ENCODE data around the gene MAPKBP1. TPM values are rescaled to one million over a fixed set of nuclear protein-coding genes. Genes with fewer than 3 reads are reported as not detected.

The MAPKBP1 gene
- total RNA-seq, 1 donor from 2014 or later = 18.9 TPM

- DNase-seq (ENCODE audit: low read depth) = no peak
Observed at GRCh38 chr15:41825572-41826535, 51.6 kb downstream of the MAPKBP1 start.

GRCh38 chr15:41827290-41827879 is 53.1 kb downstream of the MAPKBP1 start:
- DNase-seq (ENCODE audit: low read depth) = no peak

- DNase-seq (ENCODE audit: low read depth) = peak; percentile 50
Observed at GRCh38 chr15:41827880-41828806, 53.9 kb downstream of the MAPKBP1 start, which contains the start of gene JMJD7. Gene JMJD7 (plus strand): TSS chr15:41828092. CDS start chr15:41828125, 33 bp downstream.

GRCh38 chr15:41828807-41829141 is 54.5 kb downstream of the MAPKBP1 start:
- peak; percentile 20 for DNase-seq (ENCODE audit: low read depth)

- DNase-seq (ENCODE audit: low read depth) = no peak
Observed at GRCh38 chr15:41829959-41830646, 55.8 kb downstream of the MAPKBP1 start.

- DNase-seq (ENCODE audit: low read depth) = peak; percentile 12
Observed at GRCh38 chr15:41831291-41831690, 57.0 kb downstream of the MAPKBP1 start.

- DNase-seq (ENCODE audit: low read depth) = no peak
Observed at GRCh38 chr15:41832208-41832607, 57.9 kb downstream of the MAPKBP1 start.

- peak; percentile 60 for DNase-seq (ENCODE audit: low read depth)
Observed at GRCh38 chr15:41832875-41833274, 58.6 kb downstream of the MAPKBP1 start.

- no peak for DNase-seq (ENCODE audit: low read depth)
Observed at GRCh38 chr15:41834096-41834495, 59.8 kb downstream of the MAPKBP1 start.

- no peak for DNase-seq (ENCODE audit: low read depth)
Observed at GRCh38 chr15:41836073-41836472, 61.8 kb downstream of the MAPKBP1 start.

GRCh38 chr15:41836713-41837454 is 62.6 kb downstream of the MAPKBP1 start:
- no peak for DNase-seq (ENCODE audit: low read depth)

- DNase-seq (ENCODE audit: low read depth) = peak; percentile 16
Observed at GRCh38 chr15:41838400-41838897, 64.2 kb downstream of the MAPKBP1 start, which contains the start of gene PLA2G4B. Gene PLA2G4B (plus strand): TSS chr15:41838847. CDS start chr15:41838914, 67 bp downstream.

- DNase-seq (ENCODE audit: low read depth) = no peak
Observed at GRCh38 chr15:41839781-41840491, 65.7 kb downstream of the MAPKBP1 start.

GRCh38 chr15:41840673-41841072 is 66.4 kb downstream of the MAPKBP1 start:
- no peak for DNase-seq (ENCODE audit: low read depth)

- no peak for DNase-seq (ENCODE audit: low read depth)
Observed at GRCh38 chr15:41841131-41841530, 66.8 kb downstream of the MAPKBP1 start.

- DNase-seq (ENCODE audit: low read depth) = no peak
Observed at GRCh38 chr15:41842229-41842628, 67.9 kb downstream of the MAPKBP1 start.

GRCh38 chr15:41843571-41843970 is 69.3 kb downstream of the MAPKBP1 start:
- DNase-seq (ENCODE audit: low read depth) = no peak

- DNase-seq (ENCODE audit: low read depth) = no peak
Observed at GRCh38 chr15:41844814-41845213, 70.5 kb downstream of the MAPKBP1 start.

GRCh38 chr15:41847206-41847605 is 72.9 kb downstream of the MAPKBP1 start:
- no peak for DNase-seq (ENCODE audit: low read depth)

GRCh38 chr15:41847981-41848380 is 73.7 kb downstream of the MAPKBP1 start:
- no peak for DNase-seq (ENCODE audit: low read depth)

Data from renal cortical epithelial cell (primary cell).